ENCODE data around the gene ERCC3. TPM values are rescaled to one million over a fixed set of nuclear protein-coding genes. Genes with fewer than 3 reads are reported as not detected.
A peak's percentile ranks its signal among the peaks of the same experiment; 100 is the strongest.

The ERCC3 gene
- total RNA-seq, 1 experiment from 2014 or later = 60.8 TPM

GRCh38 chr2:127259355-127259754 is 34.6 kb downstream of the ERCC3 start:
- TF ChIP-seq CTCF (conservative IDR thresholded peaks at IDR 0.05) = no peak
- no peaks in the 10 kb centered on the region for H3K79me2 ChIP-seq (ENCODE audit: insufficient read depth, low read length)
- no CpG with 5 or more reads among the region's 5 CpGs for WGBS (ENCODE audit: extremely low coverage, insufficient read length, low lambda C conversion rate)
- H3K4me3 Mint-ChIP-seq = no peak overlapping the region
- no peak overlapping the region for H2BK12ac ChIP-seq (ENCODE audit: insufficient read length, low read depth, low read length)
- no peak overlapping the region for H2BK20ac ChIP-seq (ENCODE audit: low read depth, low read length, poor library complexity, severe bottlenecking)
- H3K14ac ChIP-seq (ENCODE audit: insufficient read depth, low read length) = no peak overlapping the region
- no peak for DNase-seq
- peaks cover 26 to 80% (median 48%) of the 10 kb centered on the region in 3 experiments for H3K36me3 Mint-ChIP-seq (ENCODE audit: insufficient read depth in 1 of 3, low read depth in 3 of 3)
- H2BK5ac ChIP-seq (ENCODE audit: insufficient read length, low read length) = no peak overlapping the region
- peaks cover 0 to 2% of the 10 kb centered on the region in 2 experiments; a peak in 1 of 4 replicates for H3K4me1 Mint-ChIP-seq
- no peak overlapping the region for H3K27ac ChIP-seq (ENCODE audit: insufficient read length, low read depth, low read length)
- H4K91ac ChIP-seq (ENCODE audit: insufficient read length, low read depth, low read length) = no peak overlapping the region
- no peak overlapping the region for H4K8ac ChIP-seq (replicated peaks; ENCODE audit: insufficient read length, low read depth, low read length)
- no peaks in the 10 kb centered on the region for H3K27me3 ChIP-seq (ENCODE audit: insufficient read depth, low read length)
- no peaks in the 10 kb centered on the region; the same call in 1 of the 2 replicates for H3K27me3 Mint-ChIP-seq (ENCODE audit: low read depth)
- H3K4ac ChIP-seq (ENCODE audit: low read depth, low read length) = no peak overlapping the region
- no peaks in the 10 kb centered on the region for H3K23me2 ChIP-seq (ENCODE audit: insufficient read length, low read depth, low read length, poor library complexity, severe bottlenecking)
- H2AFZ ChIP-seq (ENCODE audit: low read length) = no peak overlapping the region
- H3K4me1 ChIP-seq (ENCODE audit: insufficient read depth, low read length) = no peaks in the 10 kb centered on the region
- no peak overlapping the region for H3T11ph ChIP-seq (ENCODE audit: low read length)
- no peak overlapping the region for H3K18ac ChIP-seq (ENCODE audit: insufficient read length, low read depth, low read length)
- H2AK5ac ChIP-seq (ENCODE audit: insufficient read length, low read length) = no peak overlapping the region
- H3K9me3 Mint-ChIP-seq = no peaks in the 10 kb centered on the region; a peak in 2 of 5 replicates
- no peak overlapping the region for H3K23ac ChIP-seq (ENCODE audit: insufficient read length, low read depth, low read length)
- no peak overlapping the region for H2BK15ac ChIP-seq (ENCODE audit: low read depth, low read length)
- no peaks in the 10 kb centered on the region for H3K9me3 ChIP-seq (ENCODE audit: control insufficient read depth, low read depth, low read length)
- H3K79me1 ChIP-seq (ENCODE audit: insufficient read depth, low read depth, low read length, poor library complexity, severe bottlenecking) = no peaks in the 10 kb centered on the region
- no peak overlapping the region for H3K4me2 ChIP-seq (ENCODE audit: insufficient read depth, insufficient read length, low read length)
- H2BK120ac ChIP-seq (ENCODE audit: low read depth, low read length, poor library complexity, severe bottlenecking) = no peak overlapping the region
- H3K27ac Mint-ChIP-seq = peak overlapping the region in 2 of 3 experiments; percentile 10 to 25; a peak in 3 of 7 replicates
- H3K9ac ChIP-seq (ENCODE audit: extremely low read depth, insufficient read length, low read length) = no peak overlapping the region
- H4K20me1 ChIP-seq (ENCODE audit: control insufficient read depth, insufficient read depth, insufficient read length) = no peaks in the 10 kb centered on the region
- H3K56ac ChIP-seq (ENCODE audit: insufficient read length, low read depth, low read length) = no peak overlapping the region
- H4K5ac ChIP-seq (ENCODE audit: insufficient read length, low read depth, low read length) = no peak overlapping the region
